Measurements from ENCODE around the gene EPM2A.

The EPM2A gene

GRCh38 chr6:145690969-145691368, 44.4 kb downstream of the EPM2A start:
- TF ChIP-seq Cebpa-rat (IDR thresholded peaks at IDR 0.05): no peak
- Histone ChIP-seq H3K9ac (no peak overlapping the region), H3K4me2 (no peak overlapping the region), H3K9me3 (0 out of 2 replicates have a peak, but pooled peaks cover 4% of the 10 kb centered on the region), H4K20me1 (no peaks in the 10 kb centered on the region), H3K27ac (no peak overlapping the region), H3K4me1 (peaks cover 5% of the 10 kb centered on the region; the same call in 1 of the 2 replicates), H3K36me3 (no peaks in the 10 kb centered on the region), H3K27me3 (no peaks in the 10 kb centered on the region), H3K4me3 (no peak overlapping the region)

DNA sequence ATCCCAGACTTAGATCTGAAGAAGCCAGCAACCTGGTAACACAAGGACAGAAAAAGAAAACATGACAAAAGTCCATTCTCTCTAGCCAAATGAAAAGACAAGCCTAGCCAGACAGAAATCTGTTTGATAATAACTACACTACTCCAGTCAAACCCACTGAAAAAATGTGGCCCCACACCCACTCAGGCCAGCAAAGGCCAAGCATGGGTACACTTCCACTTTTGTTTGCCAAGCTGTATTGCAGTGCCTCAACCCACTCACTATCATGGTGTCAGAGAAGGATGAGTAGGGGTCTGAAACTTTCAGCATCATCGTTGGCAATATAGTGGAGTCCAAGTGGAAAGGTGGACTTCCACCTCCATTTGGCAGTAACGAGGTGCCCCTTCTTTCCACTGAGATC, 45.8 kb downstream of the EPM2A start:
- no peaks in the 10 kb centered on the region for H3K27me3 ChIP-seq
- no peak for TF ChIP-seq Cebpa-rat (IDR thresholded peaks at IDR 0.05)
- H3K9ac ChIP-seq: no peak overlapping the region
- H3K4me3 ChIP-seq: no peak overlapping the region
- H4K20me1 ChIP-seq: no peaks in the 10 kb centered on the region
- peaks cover 5% of the 10 kb centered on the region; the same call in 1 of the 2 replicates for H3K4me1 ChIP-seq
- H3K9me3 ChIP-seq: 0 out of 2 replicates have a peak, but pooled peaks cover 4% of the 10 kb centered on the region
- no peak overlapping the region for H3K4me2 ChIP-seq
- no peak overlapping the region for H3K27ac ChIP-seq
- H3K36me3 ChIP-seq: no peaks in the 10 kb centered on the region

DNA sequence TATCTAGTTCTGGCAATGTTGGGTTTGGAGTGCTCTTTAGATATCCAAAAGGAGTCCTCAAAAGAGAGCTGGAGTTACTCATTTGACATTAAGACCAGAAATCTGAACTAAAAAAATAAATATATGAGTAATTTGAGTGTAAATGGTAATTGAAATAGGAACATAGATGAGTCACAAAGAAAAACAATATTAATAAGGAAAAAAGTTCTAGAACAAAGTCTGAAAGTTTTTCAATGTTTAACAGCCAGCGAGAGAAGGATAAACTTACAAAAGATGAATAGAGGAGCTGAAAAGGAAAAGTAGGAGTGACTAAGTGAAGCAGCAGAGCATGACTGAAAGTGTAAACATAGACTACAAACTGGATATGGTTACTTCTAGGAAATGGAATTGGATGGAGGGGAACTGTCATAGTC, 46.8 kb downstream of the EPM2A start:
- no peak overlapping the region for H3K4me2 ChIP-seq

DNA sequence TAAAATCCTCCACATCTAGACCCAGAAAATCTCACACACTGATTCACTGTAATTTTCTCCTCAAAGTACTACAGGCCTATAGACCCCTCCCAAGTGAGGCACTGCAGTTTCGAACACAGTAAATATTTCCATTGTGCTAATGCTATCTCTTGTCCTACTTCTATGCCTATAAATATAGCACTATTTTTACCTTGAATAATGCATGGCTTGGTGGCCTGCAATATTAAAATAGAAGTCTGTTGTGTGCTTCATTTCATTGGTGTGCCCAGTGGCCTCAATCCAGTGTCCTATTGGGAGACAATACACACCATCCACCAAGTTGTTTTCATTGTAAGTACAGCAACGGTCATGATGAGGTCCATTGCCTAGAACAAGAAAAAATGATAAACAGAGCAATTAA, 49.4 kb downstream of the EPM2A start:
- Histone ChIP-seq H3K27me3 (no peaks in the 10 kb centered on the region), H3K4me1 (peaks cover 5% of the 10 kb centered on the region; the same call in 1 of the 2 replicates)

More for the DNA sequence above, 46.8 kb downstream of the EPM2A start:
- 0 out of 2 replicates have a peak, but pooled peaks cover 4% of the 10 kb centered on the region for H3K9me3 ChIP-seq
- H3K4me3 ChIP-seq: no peak overlapping the region
- no peak overlapping the region for H3K27ac ChIP-seq
- peaks cover 5% of the 10 kb centered on the region; the same call in 1 of the 2 replicates for H3K4me1 ChIP-seq
- H3K27me3 ChIP-seq: no peaks in the 10 kb centered on the region
- H3K36me3 ChIP-seq: no peaks in the 10 kb centered on the region
- no peak for TF ChIP-seq Cebpa-rat (IDR thresholded peaks at IDR 0.05)
- no peak overlapping the region for H3K9ac ChIP-seq
- H4K20me1 ChIP-seq: no peaks in the 10 kb centered on the region

GRCh38 chr6:145681965-145682364, 53.4 kb downstream of the EPM2A start:
- H3K27ac ChIP-seq: no peak overlapping the region
- H3K27me3 ChIP-seq: no peaks in the 10 kb centered on the region
- no peak overlapping the region for H3K9ac ChIP-seq
- H3K9me3 ChIP-seq: peaks cover 11% of the 10 kb centered on the region
- H3K4me2 ChIP-seq: no peak overlapping the region
- H3K4me1 ChIP-seq: no peaks in the 10 kb centered on the region
- no peak for TF ChIP-seq Cebpa-rat (IDR thresholded peaks at IDR 0.05)
- H3K36me3 ChIP-seq: peaks cover 10% of the 10 kb centered on the region
- no peak overlapping the region for H3K4me3 ChIP-seq
- no peaks in the 10 kb centered on the region for H4K20me1 ChIP-seq

More for the DNA sequence above, 49.4 kb downstream of the EPM2A start:
- Histone ChIP-seq H3K36me3 (peaks cover 10% of the 10 kb centered on the region), H4K20me1 (no peaks in the 10 kb centered on the region), H3K4me2 (no peak overlapping the region), H3K27ac (no peak overlapping the region), H3K9ac (no peak overlapping the region), H3K9me3 (peaks cover 6% of the 10 kb centered on the region), H3K4me3 (no peak overlapping the region)
- TF ChIP-seq Cebpa-rat (IDR thresholded peaks at IDR 0.05): no peak

GRCh38 chr6:145673504-145673903, 61.8 kb downstream of the EPM2A start:
- H3K4me2 ChIP-seq: no peak overlapping the region
- no peaks in the 10 kb centered on the region for H3K27me3 ChIP-seq
- 0 out of 2 replicates have a peak, but pooled peaks cover 5% of the 10 kb centered on the region for H3K4me1 ChIP-seq
- no peak overlapping the region for H3K9ac ChIP-seq
- no peak overlapping the region for H3K27ac ChIP-seq
- no peak for TF ChIP-seq Cebpa-rat (IDR thresholded peaks at IDR 0.05)
- H3K9me3 ChIP-seq: peaks cover 13% of the 10 kb centered on the region; the same call in 1 of the 2 replicates
- H3K4me3 ChIP-seq: no peak overlapping the region
- peaks cover 9% of the 10 kb centered on the region for H3K36me3 ChIP-seq
- H4K20me1 ChIP-seq: no peaks in the 10 kb centered on the region

- H3K27me3 ChIP-seq: no peaks in the 10 kb centered on the region
- no peak overlapping the region for H3K4me3 ChIP-seq
- H3K4me1 ChIP-seq: 0 out of 2 replicates have a peak, but pooled peaks cover 5% of the 10 kb centered on the region
- no peaks in the 10 kb centered on the region for H4K20me1 ChIP-seq
- no peak overlapping the region for H3K4me2 ChIP-seq
- TF ChIP-seq Cebpa-rat (IDR thresholded peaks at IDR 0.05): no peak
- H3K9me3 ChIP-seq: 0 out of 2 replicates have a peak, but pooled peaks cover 8% of the 10 kb centered on the region
- peaks cover 9% of the 10 kb centered on the region for H3K36me3 ChIP-seq
- no peak overlapping the region for H3K27ac ChIP-seq
- H3K9ac ChIP-seq: no peak overlapping the region
Observed at GRCh38 chr6:145670311-145670710, 65.0 kb downstream of the EPM2A start.

GRCh38 chr6:145669627-145670034, 65.7 kb downstream of the EPM2A start:
- peaks cover 9% of the 10 kb centered on the region for H3K36me3 ChIP-seq
- no peak overlapping the region for H3K4me2 ChIP-seq
- no peaks in the 10 kb centered on the region for H3K27me3 ChIP-seq
- no peak overlapping the region for H3K9ac ChIP-seq
- no peak for TF ChIP-seq Cebpa-rat (IDR thresholded peaks at IDR 0.05)
- H3K9me3 ChIP-seq: 0 out of 2 replicates have a peak, but pooled peaks cover 8% of the 10 kb centered on the region
- H3K27ac ChIP-seq: no peak overlapping the region
- no peak overlapping the region for H3K4me3 ChIP-seq
- H3K4me1 ChIP-seq: 0 out of 2 replicates have a peak, but pooled peaks cover 5% of the 10 kb centered on the region
- no peaks in the 10 kb centered on the region for H4K20me1 ChIP-seq

- Histone ChIP-seq H3K9ac (no peak overlapping the region), H4K20me1 (no peaks in the 10 kb centered on the region), H3K36me3 (peaks cover 8% of the 10 kb centered on the region), H3K4me2 (no peak overlapping the region), H3K27ac (no peak overlapping the region), H3K4me1 (0 out of 2 replicates have a peak, but pooled peaks cover 5% of the 10 kb centered on the region), H3K27me3 (no peaks in the 10 kb centered on the region), H3K4me3 (no peak overlapping the region), H3K9me3 (0 out of 2 replicates have a peak, but pooled peaks cover 7% of the 10 kb centered on the region)
- TF ChIP-seq Cebpa-rat (IDR thresholded peaks at IDR 0.05): no peak
Observed at GRCh38 chr6:145668844-145669243, 66.5 kb downstream of the EPM2A start.

DNA sequence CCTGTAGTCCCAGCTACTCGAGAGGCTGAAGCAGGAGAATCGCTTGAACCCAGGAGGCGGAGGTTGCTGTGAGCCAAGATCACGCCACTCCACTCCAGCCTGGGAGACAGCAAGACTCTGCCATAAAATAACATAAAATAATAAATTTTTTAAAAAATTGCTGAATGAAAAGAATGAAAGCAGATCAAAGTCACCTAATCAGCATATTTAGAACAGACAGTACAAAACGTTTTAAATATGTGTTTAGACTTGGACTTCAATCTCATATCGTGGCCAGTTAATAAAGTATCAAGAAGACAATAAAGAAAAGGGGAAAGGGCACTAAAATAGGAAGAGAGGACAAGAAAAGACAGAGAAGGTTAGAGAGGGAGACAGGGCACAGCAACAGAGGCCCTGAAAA, 74.6 kb downstream of the EPM2A start:
- no peak for TF ChIP-seq Cebpa-rat (IDR thresholded peaks at IDR 0.05)
- Histone ChIP-seq H3K4me2 (no peak overlapping the region), H3K36me3 (no peaks in the 10 kb centered on the region), H3K4me1 (peaks cover 9% of the 10 kb centered on the region), H3K27ac (no peak overlapping the region), H3K9me3 (no peaks in the 10 kb centered on the region; the same call in 1 of the 2 replicates), H3K9ac (no peak overlapping the region), H3K4me3 (no peak overlapping the region), H4K20me1 (no peaks in the 10 kb centered on the region), H3K27me3 (no peaks in the 10 kb centered on the region)
